ENCODE measurements around the gene SLC29A3. TPM values are rescaled to one million over a fixed set of nuclear protein-coding genes. Genes with fewer than 3 reads are reported as not detected.

The SLC29A3 gene
- total and polyA plus RNA-seq, 10 of the 15 experiments (the other 5 are each of a cell fraction or from before 2014, with no cell fraction given): 1.5 to 4.0 (median 2.7) TPM

GRCh38 chr10:71278691-71279588 is 40.1 kb upstream of the SLC29A3 start:
- Histone ChIP-seq H3K9me3 (replicated peaks; ENCODE audit: control insufficient read depth, insufficient read depth, low read length) (no peaks in the 10 kb centered on the region; the same call in 2 of the 3 replicates), H2AFZ (ENCODE audit: control insufficient read depth, low read depth, low read length) (no peak overlapping the region), H3K27me3 (replicated peaks in 1 of 2; ENCODE audit: control insufficient read depth in 2 of 2, insufficient read depth in 2 of 2, low read length in 1 of 2) (no peaks in the 10 kb centered on the region; a peak in 1 of 4 replicates), H3K4me3 (no peak overlapping the region), H3K9ac (ENCODE audit: control insufficient read depth, insufficient read depth, low read length) (no peak overlapping the region), H3K36me3 (ENCODE audit: control insufficient read depth in 2 of 2, insufficient read depth in 2 of 2, low read length in 1 of 2) (no peaks in the 10 kb centered on the region), H3K4me2 (ENCODE audit: control insufficient read depth, insufficient read depth) (no peak overlapping the region), H3K79me2 (ENCODE audit: control insufficient read depth, insufficient read depth, low read length) (no peaks in the 10 kb centered on the region), H3K27ac (ENCODE audit: control insufficient read depth, insufficient read depth) (no peak overlapping the region), H3K4me1 (ENCODE audit: control insufficient read depth, insufficient read depth, low read length) (no peaks in the 10 kb centered on the region), H4K20me1 (ENCODE audit: control insufficient read depth, insufficient read depth) (no peaks in the 10 kb centered on the region)
- ATAC-seq (no peak), DNase-seq (ENCODE audit: low read depth, low spot score) (no peak), FAIRE-seq (no peak)
- ChIA-PET POLR2A (no interaction called here), SMC1A (ENCODE audit: uncharacterized antibody, unreplicated experiment) (no interaction called here), CTCF (no interaction called here), RAD21 (ENCODE audit: unreplicated experiment) (no interaction called here)
- in situ Hi-C loops (cut with MboI) (no loop called here), intact Hi-C loops (cut with micrococcal nuclease; ENCODE audit: unreplicated experiment) (no loop called here)
- BruUV-seq (replicated peaks): no TSS peak
- 39% methylated on average over 18 of the region's 19 CpGs for WGBS (ENCODE audit: insufficient coverage, insufficient replicate concordance, low lambda C conversion rate, missing lambda C conversion rate)
- TF ChIP-seq NKRF (conservative IDR thresholded peaks at IDR 0.05): no peak
- TF ChIP-seq BCL3 (IDR thresholded peaks at IDR 0.05; ENCODE audit: borderline replicate concordance, insufficient read depth, low read depth, low read length, poor library complexity, severe bottlenecking): no peak
- no peak for TF ChIP-seq REST (IDR thresholded peaks at IDR 0.05; ENCODE audit: low read depth, low read length)
- TF ChIP-seq CREM (IDR thresholded peaks at IDR 0.05; ENCODE audit: low read depth): no peak
- no peak for TF ChIP-seq RFX5 (IDR thresholded peaks at IDR 0.05; ENCODE audit: low read depth, low read length)
- TF ChIP-seq NFYB (IDR thresholded peaks at IDR 0.05; ENCODE audit: insufficient read depth, low read depth, low read length): no peak
- TF ChIP-seq RCOR1 (conservative IDR thresholded peaks at IDR 0.05; ENCODE audit: low read depth, low read length): no peak
- no peak for TF ChIP-seq JUND (IDR thresholded peaks at IDR 0.05; ENCODE audit: low read depth, low read length)
- TF ChIP-seq SREBF1 (IDR thresholded peaks at IDR 0.05; ENCODE audit: low read length): no peak
- no peak for TF ChIP-seq ZBTB4 (CRISPR knock-in tag; IDR thresholded peaks at IDR 0.05)
- TF ChIP-seq USF2 (IDR thresholded peaks at IDR 0.05; ENCODE audit: borderline replicate concordance, low read depth, low read length): no peak

Data from GM12878 (cell line).